GM19043 (cell line): ENCODE measurements around the gene IFITM2.

Experiments
- ATAC-seq: cut with Tn5 transposase; IDR thresholded peaks from one replicate; pipeline ENCODE4 v1.9.1; 2021; ENCODE audit warnings: low read depth; ENCODE audit not compliant: unreplicated experiment

IFITM2 gene

GRCh38 chr11:358129-358800, 50.6 kb downstream of the IFITM2 start:
- ATAC-seq: no peak
